GM21381 (cell line): Measurements from ENCODE around the gene SPEM2.

Source experiments
- ATAC-seq: cut with Tn5 transposase; IDR thresholded peaks from one replicate; pipeline ENCODE4 v1.9.1; 2021; ENCODE audit warnings: mild to moderate bottlenecking, moderate library complexity; ENCODE audit not compliant: unreplicated experiment

Gene SPEM2

GRCh38 chr17:7440113-7440833 is 14.9 kb downstream of the SPEM2 start:
- ATAC-seq, result no peak

GRCh38 chr17:7440834-7441195 is 15.4 kb downstream of the SPEM2 start:
- no peak for ATAC-seq

GRCh38 chr17:7441266-7441665 is 15.8 kb downstream of the SPEM2 start:
- no peak for ATAC-seq

GRCh38 chr17:7442142-7442541 is 16.7 kb downstream of the SPEM2 start:
- no peak for ATAC-seq

- ATAC-seq, result no peak
Observed at GRCh38 chr17:7443499-7444485, 18.4 kb downstream of the SPEM2 start.

GRCh38 chr17:7444682-7445618 is 19.5 kb downstream of the SPEM2 start, which contains the start of gene CHRNB1:
Gene CHRNB1 (plus strand): TSS chr17:7445061. CDS start chr17:7445128, 67 bp downstream.
- ATAC-seq, result no peak

GRCh38 chr17:7445619-7445968 is 20.2 kb downstream of the SPEM2 start:
- ATAC-seq, result no peak

GRCh38 chr17:7448461-7448860 is 23.0 kb downstream of the SPEM2 start:
- ATAC-seq, result no peak

- no peak for ATAC-seq
Observed at GRCh38 chr17:7459961-7460545, 34.6 kb downstream of the SPEM2 start.

- no peak for ATAC-seq
Observed at GRCh38 chr17:7460850-7461660, 35.6 kb downstream of the SPEM2 start.

- no peak for ATAC-seq
Observed at GRCh38 chr17:7462474-7463371, 37.3 kb downstream of the SPEM2 start.

- no peak for ATAC-seq
Observed at GRCh38 chr17:7463372-7463846, 38.0 kb downstream of the SPEM2 start.

GRCh38 chr17:7464081-7464480 is 38.7 kb downstream of the SPEM2 start:
- no peak for ATAC-seq

- no peak for ATAC-seq
Observed at GRCh38 chr17:7465597-7466275, 40.3 kb downstream of the SPEM2 start.

- no peak for ATAC-seq
Observed at GRCh38 chr17:7466318-7466638, 40.9 kb downstream of the SPEM2 start.

- ATAC-seq, result no peak
Observed at GRCh38 chr17:7466639-7467341, 41.4 kb downstream of the SPEM2 start.

- ATAC-seq, result no peak
Observed at GRCh38 chr17:7467498-7467897, 42.1 kb downstream of the SPEM2 start.

GRCh38 chr17:7468290-7468689 is 42.9 kb downstream of the SPEM2 start:
- ATAC-seq, result no peak
